Activated CD4-positive, CD25-positive, alpha-beta regulatory T cell treated with anti-CD3 and anti-CD28 coated beads, Interleukin-2, amount 50 U/mL, for 16 hours (primary cell): ENCODE data around the gene SPINDOC.
"Not testable (repeated sequence)": the region's sequence is repeated elsewhere in the genome, so short reads cannot be mapped to it uniquely, and the experiment has no call there.

Source experiments
- DNase-seq: peaks from one replicate; pipeline ENCODE4 v3.0.0-alpha.2; 2020; ENCODE audit warnings: low read depth, low spot score

Gene SPINDOC, protein sequence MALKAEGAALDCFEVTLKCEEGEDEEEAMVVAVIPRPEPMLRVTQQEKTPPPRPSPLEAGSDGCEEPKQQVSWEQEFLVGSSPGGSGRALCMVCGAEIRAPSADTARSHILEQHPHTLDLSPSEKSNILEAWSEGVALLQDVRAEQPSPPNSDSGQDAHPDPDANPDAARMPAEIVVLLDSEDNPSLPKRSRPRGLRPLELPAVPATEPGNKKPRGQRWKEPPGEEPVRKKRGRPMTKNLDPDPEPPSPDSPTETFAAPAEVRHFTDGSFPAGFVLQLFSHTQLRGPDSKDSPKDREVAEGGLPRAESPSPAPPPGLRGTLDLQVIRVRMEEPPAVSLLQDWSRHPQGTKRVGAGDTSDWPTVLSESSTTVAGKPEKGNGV

DNA sequence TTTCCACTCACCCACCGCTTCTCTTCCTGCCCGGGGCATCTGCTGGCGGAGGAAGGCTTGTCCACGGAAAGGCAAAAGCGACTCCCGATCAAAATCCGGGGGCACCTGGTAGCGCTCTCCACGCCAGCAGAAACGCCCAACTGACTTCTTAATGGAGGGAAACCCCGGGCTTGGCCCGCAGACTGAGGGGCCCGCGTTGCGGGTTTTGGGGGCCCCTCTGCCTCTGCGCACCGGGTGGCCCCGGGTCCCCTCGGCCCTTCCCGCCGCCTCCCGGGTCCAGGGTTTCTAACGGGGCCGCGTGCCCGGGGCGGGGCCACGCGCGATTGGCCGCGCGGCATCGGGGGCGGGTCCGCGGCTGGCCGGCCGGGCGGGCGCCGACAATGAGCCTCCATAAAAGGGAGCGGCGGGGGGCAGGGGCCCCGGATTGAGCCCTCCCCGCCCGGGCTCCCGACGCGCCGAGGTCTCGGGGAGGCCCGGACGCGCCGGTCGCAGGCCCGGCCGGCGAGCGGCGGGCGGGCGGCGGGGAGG is at the start of gene SPINDOC:
Gene SPINDOC, plus strand, starts transcription at position 422 of the 528 bp plus-strand sequence. CDS start 231 bp downstream, outside the sequence.
- DNase-seq: peak; percentile 31

DNA sequence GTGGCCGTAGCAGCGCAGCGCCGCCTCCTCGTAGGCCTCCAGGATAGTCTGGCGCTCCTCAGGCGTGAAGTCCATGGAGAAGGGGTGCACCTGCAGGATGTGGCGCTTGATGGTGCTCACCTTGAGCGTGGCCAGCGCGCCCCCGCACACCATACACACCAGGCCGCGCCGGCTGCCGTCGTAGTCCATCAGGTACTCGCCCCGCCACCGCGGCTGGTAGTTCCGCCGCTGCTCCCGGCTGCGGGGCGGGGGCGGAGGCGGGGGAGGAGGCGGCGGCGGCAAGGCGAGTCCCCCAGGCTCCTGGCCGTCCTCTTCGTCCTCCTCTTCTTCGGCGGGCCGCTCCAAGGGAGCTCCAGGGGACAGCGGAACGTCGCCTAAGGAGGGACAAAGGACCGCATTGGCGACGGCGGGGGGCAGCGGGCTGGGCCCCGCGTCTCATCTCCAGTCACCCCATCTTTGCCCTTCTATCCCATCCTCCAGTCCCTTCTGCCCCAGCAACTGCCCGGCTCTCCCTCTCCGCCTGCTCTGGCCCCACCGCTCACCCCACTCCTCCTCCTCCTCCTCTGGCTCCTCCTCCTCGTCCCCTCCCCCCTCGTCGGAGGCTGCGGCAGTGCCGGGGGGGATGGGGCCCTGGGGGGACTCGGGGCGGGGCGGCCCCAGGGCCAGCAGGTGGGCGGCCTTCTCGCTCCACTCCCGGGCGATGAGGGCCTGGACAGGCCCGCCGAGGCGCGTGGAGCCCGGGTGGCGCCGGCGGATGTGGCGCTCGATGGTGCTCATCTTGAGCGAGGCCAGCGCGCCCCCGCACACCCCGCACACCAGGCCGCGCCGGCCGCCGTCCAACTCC is 49.5 kb upstream of the SPINDOC start:
- DNase-seq: no peak

DNA sequence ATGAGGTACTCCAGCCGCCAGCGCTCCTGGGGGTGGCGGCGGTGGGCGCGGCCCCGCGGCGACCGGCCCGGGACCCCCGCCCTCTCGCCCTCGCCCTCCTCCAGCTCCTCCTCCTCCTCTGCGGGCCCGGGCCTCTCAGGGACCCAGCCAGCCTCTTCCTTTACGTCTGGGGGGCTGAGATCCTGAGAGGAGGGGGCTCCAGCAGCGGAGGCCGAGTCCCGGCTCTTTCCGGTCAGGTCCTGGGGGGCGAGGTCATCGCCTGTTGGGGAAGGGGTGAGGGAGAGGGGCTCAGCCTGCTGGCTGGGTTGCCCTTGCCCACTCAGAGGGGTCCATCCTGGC is 48.9 kb upstream of the SPINDOC start:
- no peak for DNase-seq

DNA sequence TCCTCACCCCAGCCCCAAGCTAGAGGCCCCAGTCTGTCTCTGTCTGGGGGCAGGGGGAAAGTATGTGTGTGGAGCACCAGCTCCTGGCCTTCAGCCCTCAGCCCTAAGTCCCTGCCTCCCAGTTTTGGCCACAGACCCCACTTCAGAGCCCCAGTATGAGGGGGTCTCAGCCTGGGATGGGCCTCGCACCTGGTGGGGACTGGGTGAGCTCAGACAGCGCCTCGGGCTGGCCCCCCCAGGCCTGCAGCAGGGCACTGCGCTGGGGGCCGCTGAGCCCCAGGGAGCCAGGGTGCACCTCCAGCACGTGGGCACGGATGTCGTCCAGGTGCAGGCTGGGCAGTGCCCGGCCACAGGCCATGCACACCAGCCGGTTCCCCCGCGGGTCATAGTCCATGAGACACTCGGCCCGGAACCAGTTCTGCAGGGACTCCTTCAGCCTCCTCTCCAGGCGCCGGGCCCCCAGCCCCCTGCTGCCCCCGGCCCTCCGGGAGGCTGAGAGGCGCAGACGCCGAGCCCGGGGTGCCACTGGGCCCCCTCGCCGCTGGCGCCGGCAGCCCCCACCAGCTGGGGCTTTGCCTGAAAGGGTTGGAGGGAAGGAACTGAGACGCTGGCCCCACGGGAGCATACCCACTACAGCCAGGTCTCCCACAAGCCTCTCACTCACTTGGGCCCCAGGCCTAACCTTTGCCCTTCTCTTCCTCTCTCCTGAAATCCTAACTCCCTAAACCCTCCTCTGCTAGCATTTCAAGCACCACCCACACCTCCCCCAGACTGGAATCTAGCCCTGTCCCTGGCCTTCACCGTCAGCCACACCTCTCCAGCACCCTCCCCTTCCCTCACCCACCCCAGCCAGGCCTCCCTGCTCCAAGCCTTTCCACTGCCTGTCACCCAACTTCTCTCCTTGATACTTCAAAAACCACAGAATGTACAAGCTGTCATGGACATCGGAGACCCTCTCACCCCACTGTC is 48.3 kb upstream of the SPINDOC start:
- no peak for DNase-seq

DNA sequence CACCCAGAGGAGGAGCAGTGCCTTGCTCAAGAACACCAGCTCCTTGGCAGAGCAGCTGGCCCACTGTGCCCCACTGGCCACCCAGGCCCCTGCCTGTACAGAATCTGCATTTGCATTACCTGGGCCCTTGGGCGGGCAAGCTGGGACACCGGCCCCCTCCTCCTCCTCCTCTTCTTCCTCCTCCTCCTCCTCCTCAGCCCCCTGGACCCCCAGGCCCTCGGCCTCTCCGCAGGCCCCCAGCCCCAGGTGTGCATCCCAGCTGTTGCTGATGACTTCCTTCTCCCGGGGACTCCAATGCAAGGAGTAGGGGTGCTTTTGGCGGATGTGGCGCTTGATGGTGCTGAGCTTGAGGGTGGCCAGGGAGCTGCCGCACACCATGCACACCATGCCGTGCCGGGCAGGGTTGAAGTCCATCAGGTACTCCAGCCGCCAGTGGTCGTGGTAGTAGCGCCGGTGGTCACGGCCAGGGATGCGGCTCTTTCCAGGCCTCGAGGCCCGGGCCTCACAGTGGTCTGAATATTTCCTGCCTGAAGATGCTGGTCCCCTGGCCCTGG is 47.5 kb upstream of the SPINDOC start:
- DNase-seq: no peak

DNA sequence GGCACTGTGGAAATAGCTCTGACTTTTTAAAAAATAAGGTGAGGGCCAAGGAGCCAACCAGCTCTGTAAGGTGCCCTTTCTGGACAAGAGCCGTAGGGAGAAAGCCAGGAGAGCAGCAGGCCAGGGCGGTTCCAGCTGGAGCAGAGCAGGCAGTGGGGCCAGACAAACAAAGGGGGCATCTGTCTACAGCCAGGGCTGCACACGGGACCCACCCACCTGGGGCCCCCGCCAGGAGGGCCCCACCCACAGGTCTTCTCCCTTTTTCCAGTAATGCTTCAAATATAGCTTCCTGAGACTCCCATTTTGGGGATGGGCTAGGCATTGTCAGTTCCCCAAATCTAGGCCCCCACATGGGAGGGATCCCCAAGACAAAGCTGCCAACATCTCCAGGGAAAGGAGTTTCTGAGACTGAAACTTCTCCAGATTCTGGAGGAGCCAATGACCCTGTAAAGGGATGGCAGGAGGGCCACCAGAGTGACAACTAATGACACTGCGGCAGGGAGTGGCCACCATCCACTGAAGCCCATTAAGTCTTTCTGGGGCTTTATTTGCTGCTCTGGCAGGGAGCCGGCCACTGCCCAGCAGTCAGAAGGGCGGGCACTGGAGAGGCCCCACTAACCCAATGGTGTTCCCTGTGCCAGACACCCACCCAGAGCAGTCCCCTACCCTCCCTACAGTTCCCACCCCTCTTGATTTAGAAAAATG is 46.6 kb upstream of the SPINDOC start:
- DNase-seq: no peak

DNA sequence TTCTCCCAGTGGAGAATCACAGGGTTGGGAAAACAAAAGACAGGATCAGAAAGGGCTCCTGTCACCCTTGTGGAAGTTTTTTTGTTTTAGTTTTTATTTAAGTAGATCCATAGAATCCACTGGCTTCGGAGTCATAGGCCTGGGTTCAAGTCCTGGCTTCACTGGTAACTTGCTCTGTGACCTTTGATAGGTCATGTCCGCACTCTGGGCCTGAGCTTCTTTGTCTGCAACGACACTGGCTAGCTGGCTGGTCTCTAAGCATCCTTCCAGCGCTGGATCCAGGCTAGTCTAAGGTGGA is 46.0 kb upstream of the SPINDOC start:
- DNase-seq: no peak

DNA sequence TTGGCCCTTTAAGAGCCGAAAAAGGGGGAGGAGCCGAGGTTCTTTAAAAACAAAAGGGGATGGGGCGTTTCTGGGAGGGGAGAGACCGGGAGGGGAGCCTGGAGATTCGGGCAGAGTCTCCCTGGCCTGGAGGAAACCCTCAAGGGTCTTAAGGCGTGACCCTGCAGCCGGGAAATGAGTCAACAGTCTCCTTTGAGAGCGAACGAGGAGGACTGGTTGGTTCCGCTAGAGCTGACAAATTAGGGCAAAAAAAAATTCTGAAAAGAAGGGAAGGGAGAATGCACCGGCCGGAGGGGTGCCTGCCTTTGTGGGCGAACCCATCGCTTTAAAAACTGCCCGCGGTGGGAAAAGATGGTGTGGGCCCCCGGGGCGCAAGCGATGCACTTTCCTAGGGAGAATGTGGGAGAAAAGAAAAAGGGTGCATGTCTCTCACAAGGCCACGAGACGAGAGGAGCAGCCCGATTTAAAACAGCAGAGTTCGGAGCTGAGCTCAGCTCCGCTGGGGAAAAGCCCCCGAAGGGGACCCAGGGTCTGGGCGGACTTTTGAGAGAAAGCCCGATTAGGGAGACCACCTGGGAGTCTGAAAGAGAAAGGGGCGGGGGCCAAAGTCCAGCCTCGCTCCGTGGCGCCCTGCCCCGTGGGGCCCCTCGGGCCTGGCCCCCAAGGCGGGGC is 45.6 kb upstream of the SPINDOC start:
- DNase-seq: peak; percentile 12

DNA sequence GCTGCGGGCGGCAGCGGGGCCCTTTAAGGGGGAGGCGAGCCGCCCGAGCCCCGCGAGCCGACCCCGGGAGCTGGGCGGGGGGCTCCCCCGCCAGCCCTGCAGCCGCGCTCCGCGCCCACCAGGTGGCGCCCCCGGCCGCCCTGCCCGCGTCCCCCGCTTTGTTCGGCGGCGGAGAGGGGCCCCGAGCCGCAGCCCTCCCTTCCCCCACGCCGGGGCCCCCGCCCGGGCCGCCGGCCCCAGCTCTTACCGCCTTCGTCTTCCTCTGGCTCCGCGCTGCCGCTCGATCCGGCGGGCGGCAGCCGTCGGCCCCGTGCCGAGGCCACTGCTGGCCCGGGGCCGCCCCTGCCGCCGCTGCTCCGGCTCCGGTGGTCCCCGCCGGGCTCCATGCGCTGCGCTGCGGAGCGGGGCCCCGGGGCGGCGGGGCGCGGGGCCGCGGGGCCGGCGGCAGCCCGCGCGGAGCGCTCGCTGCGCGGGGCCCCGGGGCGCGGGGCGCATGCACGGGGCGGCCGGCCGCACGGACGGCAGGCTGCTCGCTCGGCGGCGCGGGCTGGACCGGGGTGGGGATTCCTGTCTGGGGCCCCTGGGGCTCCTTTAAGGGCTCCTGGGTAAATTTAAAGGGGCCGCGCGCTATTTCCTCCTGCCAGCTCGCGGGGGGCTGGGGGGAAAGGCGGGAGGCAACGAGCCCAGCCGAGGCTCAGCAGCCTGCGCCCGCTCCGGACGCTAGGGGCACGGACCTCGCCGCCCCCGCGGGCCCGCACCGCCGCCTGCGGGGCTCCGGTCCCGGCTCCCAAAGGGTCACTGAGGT is 44.8 kb upstream of the SPINDOC start, which contains the start of gene ZFTA:
Gene ZFTA, minus strand, starts transcription at position 539 of the 805 bp plus-strand sequence. Its CDS starts 153 bp downstream, at position 386.
- DNase-seq: peak; percentile 14

DNA sequence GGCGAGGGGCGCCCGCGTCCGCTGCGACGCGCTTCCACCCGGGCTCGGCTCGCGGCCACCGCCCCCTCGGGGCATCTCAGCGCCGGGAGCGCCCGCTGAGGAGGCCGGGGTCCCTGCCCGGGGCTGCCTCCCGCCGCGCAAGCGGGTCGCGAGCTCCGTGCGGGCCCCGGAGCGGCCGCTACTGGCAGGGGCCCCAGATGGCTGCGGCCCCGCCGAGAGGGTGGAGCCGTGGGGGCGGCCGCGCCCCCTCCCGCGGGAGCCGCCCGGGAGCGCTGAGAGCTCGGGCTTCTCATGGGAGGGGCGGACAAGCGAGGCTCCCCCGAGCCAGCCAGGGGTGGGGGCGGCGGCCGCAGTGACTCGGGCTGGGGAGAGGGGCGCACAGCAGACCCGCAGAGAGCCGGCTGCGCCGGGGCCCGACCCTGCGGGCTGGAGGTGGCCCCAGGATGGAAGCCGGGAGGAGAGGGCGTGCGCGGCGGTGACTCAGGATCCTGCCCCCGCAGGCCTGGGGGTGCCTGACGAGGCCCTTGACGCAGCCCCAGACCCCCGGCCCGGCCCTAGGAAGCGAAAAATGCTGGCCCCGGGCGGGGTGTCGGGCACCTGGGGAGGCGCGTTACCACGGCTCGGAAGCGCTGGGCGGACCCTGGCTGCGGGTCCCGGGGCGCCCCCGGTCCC is 44.1 kb upstream of the SPINDOC start:
- DNase-seq: no peak

DNA sequence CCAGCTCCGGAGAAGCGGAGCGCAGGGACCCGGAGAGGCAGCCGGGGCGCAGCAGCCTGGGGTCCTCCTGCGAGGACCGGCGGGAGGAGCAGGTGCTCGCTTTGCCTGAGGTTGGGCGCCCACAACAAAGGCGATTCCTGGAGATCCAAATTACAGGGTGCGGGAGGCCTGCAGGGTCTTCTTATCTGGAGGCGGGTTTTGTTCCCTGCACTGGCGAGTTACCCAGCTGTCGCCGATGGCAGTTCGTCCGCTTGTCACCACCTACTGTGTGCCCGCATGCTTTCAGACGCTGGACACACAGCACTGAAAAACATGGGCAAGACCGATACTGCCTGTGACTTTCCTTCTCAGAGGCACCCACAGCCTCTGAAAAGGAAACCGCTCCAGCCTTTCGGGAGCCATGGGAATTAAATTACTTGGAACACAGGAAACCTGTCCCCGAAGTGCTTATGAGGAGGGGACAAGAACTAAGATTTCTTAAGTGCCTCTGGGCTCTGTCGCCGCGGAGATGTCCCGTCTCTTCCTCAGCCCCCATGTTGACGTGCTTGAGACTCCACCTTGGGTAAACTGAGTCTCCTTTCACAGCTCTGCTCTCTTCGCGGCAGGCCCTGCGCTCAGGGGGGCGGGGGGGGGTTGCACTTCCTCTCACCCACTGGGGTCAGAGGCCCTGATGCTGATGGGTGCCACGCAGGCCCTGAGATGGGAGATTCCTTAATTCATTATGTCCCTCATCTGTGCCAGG is 43.4 kb upstream of the SPINDOC start:
- DNase-seq: no peak

DNA sequence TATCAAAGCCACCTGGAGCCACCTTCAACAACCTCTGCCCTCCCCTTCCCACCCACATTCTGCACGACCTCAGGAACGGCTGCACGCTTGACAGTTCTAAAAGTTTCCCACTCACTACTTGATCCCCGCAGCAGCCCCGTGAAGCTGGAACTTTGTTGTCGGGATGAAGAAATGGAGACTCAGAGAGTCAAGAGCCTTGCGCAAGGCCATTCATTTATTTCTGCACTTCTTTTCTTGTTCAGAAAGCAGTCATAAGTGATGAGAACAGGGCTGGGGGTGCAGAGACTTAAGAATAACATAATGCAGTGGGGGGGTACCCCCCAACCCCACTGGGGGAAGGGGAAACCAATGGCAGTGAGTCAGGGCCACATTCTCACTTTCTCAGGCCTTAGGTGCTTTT is 42.5 kb upstream of the SPINDOC start:
- DNase-seq: no peak

DNA sequence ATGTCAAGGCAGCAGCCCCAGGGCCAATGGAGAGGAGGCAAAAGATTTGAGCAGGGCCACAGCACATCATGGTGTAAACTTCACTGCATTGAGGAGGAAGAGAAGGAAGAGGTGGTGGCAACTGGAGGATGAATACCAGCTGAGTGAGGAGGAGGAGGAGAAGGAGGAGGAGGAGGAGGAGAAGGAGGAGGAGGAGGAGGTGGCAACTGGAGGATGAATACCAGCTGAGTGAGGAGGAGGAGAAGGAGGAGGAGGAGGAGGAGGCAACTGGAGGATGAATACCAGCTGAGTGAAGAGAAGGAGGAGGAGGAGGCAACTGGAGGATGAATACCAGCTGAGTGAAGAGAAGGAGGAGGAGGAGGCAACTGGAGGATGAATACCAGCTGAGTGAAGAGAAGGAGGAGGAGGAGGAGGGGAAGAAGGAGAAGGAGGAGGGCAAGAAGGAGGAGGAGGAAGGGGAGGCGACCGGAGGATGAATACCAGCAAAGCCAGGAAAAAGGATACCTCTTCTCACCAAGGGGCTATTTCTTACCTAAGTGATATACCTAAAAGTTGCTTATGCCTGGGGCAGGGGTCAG is 41.4 kb upstream of the SPINDOC start:
- not testable (repeated sequence) for DNase-seq

DNA sequence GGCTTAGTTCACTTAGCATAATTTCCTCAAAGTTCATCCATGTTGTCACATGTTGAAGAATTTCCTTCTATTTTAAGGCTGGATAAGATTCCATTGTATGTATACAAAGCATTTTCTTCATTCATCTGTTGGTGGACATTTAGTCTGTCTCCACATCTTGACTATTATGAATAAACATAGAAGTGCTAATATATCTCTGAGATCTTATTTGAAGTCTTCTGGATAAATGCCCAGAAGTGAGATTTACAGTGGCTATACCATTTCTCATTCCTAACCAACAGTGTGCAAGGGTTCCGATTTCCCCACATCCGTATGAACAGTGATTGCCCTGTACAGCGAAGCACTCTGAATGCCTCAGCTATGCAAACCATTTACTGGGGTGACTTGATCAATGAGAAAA is 38.1 kb upstream of the SPINDOC start:
- DNase-seq: no peak

DNA sequence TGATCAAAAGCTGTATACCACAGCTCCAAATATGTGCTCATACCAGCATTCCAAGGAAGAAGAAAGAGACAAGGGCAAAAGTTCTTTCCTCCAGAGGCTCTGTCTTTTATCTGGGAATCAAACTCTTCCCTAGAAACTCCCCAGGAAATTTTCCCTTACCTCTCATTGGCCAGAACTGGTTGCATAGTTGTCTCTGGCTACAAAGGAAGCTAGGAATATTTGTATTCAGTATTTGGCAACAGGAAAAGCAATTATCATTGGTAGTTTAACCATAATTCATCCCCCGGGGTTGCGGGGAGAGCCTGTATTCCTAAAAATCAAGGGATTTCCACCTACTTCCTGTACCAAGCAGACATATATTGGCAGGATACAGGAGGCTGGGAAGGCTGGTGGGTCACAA is 34.2 kb upstream of the SPINDOC start:
- DNase-seq: no peak

DNA sequence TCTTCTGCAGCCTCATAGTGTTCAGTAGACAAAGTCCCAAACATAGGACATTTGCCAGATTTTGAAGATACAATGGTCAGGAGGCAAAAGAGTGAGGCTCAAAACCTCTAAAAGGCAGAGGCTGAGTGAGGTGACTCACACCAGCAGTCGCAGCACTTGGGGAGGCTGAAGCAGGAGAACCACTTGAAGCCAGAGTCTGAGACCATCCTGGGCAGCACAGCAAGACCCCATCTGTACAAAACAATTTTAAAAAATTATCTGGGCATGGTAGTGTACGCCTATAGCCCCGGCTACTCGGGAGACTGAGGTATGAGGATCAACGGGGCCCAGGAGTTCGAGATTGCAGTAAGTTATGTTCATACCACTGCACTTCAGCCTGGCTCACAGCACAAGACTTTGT is 30.5 kb upstream of the SPINDOC start:
- no peak for DNase-seq

DNA sequence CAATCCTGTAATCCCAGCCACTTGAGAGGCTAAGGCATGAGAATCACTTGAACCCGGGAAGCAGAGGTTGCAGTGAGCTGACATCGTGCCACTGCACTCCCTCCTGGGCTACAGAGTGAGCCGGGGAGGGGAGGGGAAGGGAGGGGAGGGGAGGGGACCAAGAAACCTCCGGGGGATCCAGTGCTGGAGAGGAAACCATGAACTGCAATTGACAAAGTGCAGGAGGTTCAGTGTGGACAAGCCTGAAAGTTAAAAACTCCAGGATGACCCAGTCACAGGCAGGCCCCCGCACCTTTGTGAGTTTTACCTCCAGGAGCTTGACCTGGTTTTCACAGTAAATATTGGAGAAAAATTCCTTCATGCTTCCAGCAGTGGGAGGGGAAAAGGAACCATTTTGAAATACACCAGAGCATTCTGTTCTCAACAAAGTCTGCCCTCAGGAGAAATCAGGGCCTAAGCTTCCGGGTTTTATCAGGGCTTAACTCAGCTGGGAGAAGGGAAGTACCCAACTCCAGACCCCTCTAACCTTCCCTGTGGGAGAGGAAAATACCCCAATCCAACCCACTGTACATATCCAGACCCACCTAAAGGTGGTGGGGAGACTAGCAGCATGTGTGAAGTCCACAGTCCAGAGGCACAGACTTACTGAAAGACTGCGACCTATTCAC is 29.2 kb upstream of the SPINDOC start:
- DNase-seq: no peak
